Stimulated activated memory B cell treated with anti-CD40 and anti-IgM and Interleukin-4, amounts not matched to agents 10 μg/mL and 1 μg/mL and 100 μg/mL, for 72 hours (primary cell): ENCODE measurements around the gene P4HA2.
"Not testable (repeated sequence)": the region's sequence is repeated elsewhere in the genome, so short reads cannot be mapped to it uniquely, and the experiment has no call there.

Source experiments
- ATAC-seq: fragments of 150-1000 bp; cut with Tn5 transposase; 2 replicates; pipeline ENCODE4 v1.10.0; 2021
- H3K27ac Mint-ChIP-seq: one replicate; pipeline ENCODE4 v1.8.0; 2022; ENCODE audit warnings: mild to moderate bottlenecking, mixed read lengths
- H3K27me3 Mint-ChIP-seq: one replicate; pipeline ENCODE4 v1.8.0; 2022; ENCODE audit warnings: mixed read lengths
- H3K36me3 Mint-ChIP-seq: one replicate; pipeline ENCODE4 v1.8.0; 2022; ENCODE audit warnings: mixed read lengths
- H3K4me1 Mint-ChIP-seq: one replicate; pipeline ENCODE4 v1.8.0; 2022; ENCODE audit warnings: mixed read lengths
- H3K4me3 Mint-ChIP-seq: one replicate; pipeline ENCODE4 v1.8.0; 2022; ENCODE audit warnings: mild to moderate bottlenecking, moderate library complexity, mixed read lengths
- H3K9me3 Mint-ChIP-seq: one replicate; pipeline ENCODE4 v1.8.0; 2022; ENCODE audit warnings: mixed read lengths

P4HA2 gene

DNA sequence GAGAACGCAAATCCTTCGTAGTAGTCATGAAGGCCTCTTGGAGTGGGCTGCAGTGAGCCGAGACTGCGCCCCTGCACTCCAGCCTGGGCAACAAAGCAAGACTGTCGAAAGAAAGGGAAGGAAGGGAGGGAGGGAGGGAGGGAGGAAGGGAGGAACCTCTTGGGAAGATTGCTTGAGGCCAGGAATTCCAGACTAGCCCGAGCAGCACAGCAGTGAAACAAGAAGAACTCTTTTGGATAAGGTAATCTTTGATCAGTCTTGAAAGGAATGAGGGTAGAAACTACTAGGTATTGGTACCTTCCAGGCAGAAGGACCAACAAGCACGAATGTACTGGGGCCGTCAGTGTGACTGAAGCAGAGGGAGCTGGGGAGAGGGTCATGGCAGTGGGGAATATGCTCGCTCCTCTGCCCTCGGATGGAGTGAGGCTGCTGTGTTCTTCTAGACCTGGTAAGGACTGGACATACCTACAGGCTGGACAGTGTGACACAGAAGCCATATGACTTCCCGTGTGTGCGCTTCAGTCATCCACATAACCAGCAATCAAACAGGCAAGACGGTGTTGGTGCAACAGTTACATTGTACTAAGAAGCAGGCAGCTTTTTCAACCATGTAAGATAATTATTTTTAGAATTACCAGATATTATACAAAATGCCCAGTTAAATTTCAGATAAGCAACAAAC is 45.2 kb downstream of the P4HA2 start:
- Mint-ChIP-seq H3K27ac (no peak overlapping the region), H3K9me3 (peaks cover 3% of the 10 kb centered on the region), H3K4me1 (peaks cover 30% of the 10 kb centered on the region), H3K36me3 (no peaks in the 10 kb centered on the region), H3K27me3 (no peaks in the 10 kb centered on the region), H3K4me3 (no peak overlapping the region)
- no peak for ATAC-seq

DNA sequence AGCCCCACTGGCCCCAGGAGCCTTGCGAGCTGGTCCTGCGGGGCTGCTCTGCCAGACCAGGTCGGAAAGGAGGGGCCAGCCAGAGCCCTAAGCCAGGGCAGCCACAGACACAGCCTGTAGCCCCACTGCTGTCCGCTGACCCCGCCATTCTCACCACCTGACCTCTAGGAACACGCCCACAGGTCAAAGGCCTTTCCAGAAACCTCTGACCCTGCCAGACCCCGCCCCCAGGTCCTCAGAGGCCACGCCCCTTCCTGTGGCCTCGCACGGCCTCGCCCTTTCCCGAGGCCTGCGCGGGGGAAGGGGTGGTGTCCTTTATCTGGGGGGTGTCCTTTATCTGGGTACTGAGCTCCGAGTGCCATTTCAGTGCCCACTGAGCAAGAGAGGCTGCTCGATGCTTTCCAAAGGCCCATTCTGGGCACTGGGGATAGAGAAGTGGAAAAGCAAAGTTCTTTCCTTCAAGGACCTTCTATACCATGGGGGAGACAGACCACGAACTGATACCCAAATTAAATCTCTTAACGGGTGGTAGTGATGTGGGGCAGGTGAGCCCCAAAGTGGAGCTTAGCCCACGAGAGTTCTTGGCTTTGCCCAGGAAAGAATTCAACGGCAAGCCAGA is 46.5 kb downstream of the P4HA2 start:
- Mint-ChIP-seq H3K4me1 (peaks cover 44% of the 10 kb centered on the region), H3K4me3 (no peak overlapping the region), H3K27me3 (no peaks in the 10 kb centered on the region), H3K27ac (no peak overlapping the region), H3K9me3 (peaks cover 3% of the 10 kb centered on the region), H3K36me3 (no peaks in the 10 kb centered on the region)
- ATAC-seq: no peak

DNA sequence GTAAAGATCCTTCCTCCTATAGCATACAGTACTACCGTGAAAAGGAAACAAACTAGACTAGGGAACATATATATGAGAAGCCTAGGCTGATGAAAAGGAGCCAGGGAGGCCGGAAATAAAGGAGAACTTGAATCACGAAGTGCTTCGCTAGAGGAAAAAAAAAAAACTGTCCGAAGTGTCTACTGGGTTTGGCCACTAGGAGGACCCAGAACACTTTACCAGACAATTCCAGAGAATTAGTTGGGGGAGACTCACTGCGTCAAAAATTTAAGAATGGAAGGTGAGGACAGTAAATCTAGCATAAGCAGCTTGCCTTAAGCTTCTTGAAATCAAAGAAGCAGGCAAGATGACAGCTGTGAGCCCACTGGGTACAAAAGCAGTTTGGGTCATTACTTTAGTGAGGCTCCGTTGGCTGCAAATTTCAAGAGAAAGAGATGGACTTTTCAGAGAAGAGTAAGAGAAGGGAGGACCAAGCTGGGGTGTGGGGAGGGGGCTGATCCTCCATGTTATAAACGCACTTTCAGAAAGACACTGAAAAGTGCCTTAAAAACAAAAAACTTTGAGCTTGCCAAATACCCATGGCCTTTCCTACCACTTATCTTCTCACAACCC is 47.4 kb downstream of the P4HA2 start:
- no peak for ATAC-seq
- Mint-ChIP-seq H3K4me3 (no peak overlapping the region), H3K36me3 (no peaks in the 10 kb centered on the region), H3K4me1 (peaks cover 44% of the 10 kb centered on the region), H3K27ac (peak overlapping the region; percentile 63), H3K9me3 (peaks cover 3% of the 10 kb centered on the region), H3K27me3 (no peaks in the 10 kb centered on the region)

DNA sequence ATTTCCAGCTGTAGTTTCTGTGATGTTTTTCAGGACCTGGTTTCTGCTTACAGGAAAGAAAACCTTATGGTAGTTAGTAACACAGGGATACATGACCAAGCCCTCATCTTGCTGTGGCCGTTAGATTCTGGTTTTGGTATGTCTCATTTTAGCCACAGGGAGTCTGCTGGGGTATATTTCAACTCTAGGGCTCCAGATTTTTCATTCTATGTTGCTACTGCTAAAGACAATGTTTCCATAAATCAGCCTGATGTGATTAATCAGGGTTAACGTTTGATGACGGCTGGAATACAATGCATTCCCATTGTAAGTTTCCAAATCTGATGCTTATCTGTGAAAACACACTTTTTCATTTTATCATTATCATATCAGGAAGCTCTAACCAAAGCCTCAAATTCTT is 48.2 kb downstream of the P4HA2 start:
- peak overlapping the region; percentile 63 for H3K27ac Mint-ChIP-seq
- no peaks in the 10 kb centered on the region for H3K36me3 Mint-ChIP-seq
- H3K4me1 Mint-ChIP-seq: peaks cover 44% of the 10 kb centered on the region
- no peak overlapping the region for H3K4me3 Mint-ChIP-seq
- peaks cover 3% of the 10 kb centered on the region for H3K9me3 Mint-ChIP-seq
- H3K27me3 Mint-ChIP-seq: no peaks in the 10 kb centered on the region
- ATAC-seq: no peak

DNA sequence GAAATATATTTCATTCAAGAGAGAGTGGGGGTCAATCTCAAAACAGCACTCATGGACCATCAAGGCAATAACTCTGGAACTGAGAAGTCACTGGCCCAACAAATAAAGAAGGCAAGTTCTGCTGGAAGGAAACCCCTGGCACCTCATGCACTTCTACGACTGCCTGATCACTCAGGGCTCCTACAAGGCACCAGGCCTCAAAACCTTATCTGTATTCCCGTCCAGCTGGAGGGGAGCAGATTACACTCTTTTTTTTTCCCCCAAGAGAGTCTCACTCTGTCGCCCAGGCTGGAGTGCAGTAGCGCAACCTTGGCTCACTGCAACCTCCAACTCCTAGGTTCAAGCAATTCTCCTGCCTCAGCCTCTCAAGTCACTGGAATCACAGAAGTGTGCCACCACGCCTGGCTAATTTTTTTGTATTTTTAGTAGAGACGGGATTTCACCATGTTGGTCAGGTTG is 49.9 kb downstream of the P4HA2 start:
- peak overlapping the region; percentile 91 for H3K27ac Mint-ChIP-seq
- H3K4me3 Mint-ChIP-seq: no peak overlapping the region
- no peaks in the 10 kb centered on the region for H3K27me3 Mint-ChIP-seq
- H3K36me3 Mint-ChIP-seq: no peaks in the 10 kb centered on the region
- H3K4me1 Mint-ChIP-seq: peaks cover 44% of the 10 kb centered on the region
- ATAC-seq: no peak
- no peaks in the 10 kb centered on the region for H3K9me3 Mint-ChIP-seq

DNA sequence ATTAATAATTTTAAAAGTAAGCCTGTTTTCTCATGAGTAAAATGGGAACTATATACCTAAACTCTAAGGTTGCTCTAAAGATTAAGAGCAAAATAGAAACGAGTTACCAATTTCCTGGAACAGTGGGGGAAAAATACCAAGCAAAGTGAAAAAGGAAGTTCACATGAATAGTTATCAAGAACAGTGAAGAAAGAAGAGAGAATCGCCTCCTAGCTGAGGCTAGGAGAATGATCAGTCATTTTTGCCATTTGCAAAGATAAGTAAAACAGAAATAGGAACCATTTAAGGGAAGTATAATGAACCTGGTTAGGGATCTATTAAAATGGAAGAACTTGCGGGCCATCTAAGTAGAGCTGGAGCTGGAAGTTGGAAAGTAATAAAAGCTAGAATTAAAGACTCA is 50.7 kb downstream of the P4HA2 start:
- peak overlapping the region; percentile 59 for H3K4me3 Mint-ChIP-seq
- no peaks in the 10 kb centered on the region for H3K9me3 Mint-ChIP-seq
- peaks cover 44% of the 10 kb centered on the region for H3K4me1 Mint-ChIP-seq
- no peaks in the 10 kb centered on the region for H3K27me3 Mint-ChIP-seq
- H3K27ac Mint-ChIP-seq: peak overlapping the region; percentile 91
- no peaks in the 10 kb centered on the region for H3K36me3 Mint-ChIP-seq
- ATAC-seq: peak; percentile 87

DNA sequence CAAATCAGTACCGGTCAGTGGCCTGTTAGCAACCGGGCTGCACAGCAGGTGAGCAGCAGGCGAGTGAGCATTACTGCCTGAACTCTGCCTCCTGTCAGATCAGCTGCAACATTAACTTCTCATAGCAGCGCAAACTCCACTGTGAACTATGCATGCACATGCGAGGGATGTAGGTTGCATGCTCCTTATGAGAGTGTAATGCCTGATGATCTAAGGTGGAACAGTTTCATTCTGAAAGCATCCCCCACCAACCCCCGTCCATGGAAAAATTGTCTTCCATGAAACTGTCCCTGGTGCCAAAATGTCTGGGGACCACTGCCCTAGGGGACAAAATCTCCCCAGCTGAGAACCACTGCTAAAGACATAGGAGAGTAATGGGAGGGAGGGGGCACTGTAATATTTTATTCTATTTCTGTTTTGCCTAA is 51.1 kb downstream of the P4HA2 start:
- Mint-ChIP-seq H3K9me3 (peaks cover 1% of the 10 kb centered on the region), H3K27ac (peak overlapping the region; percentile 91), H3K27me3 (no peaks in the 10 kb centered on the region), H3K4me1 (peaks cover 44% of the 10 kb centered on the region), H3K4me3 (peak overlapping the region; percentile 59), H3K36me3 (no peaks in the 10 kb centered on the region)
- peak; percentile 73 for ATAC-seq

DNA sequence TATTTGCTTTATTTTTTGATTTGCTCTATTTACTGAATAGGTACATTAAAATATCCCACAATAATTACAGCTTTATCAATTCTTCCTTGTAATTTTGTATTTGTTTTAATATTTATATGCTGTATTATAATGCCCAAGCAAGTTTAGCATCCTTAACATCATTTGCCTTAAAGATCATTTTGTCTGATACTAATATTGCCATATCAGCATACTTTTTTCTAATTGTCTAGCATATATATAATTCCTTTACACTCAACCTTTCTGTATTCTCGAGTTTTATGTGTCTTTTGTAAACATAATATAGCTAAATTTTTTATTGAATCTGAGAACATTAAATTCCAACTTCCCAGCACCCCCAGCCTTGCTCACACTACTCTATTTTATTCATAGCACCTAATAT is 64.7 kb downstream of the P4HA2 start:
- peaks cover 7% of the 10 kb centered on the region for H3K27me3 Mint-ChIP-seq
- H3K9me3 Mint-ChIP-seq: peaks cover 9% of the 10 kb centered on the region
- no peak overlapping the region for H3K27ac Mint-ChIP-seq
- no peaks in the 10 kb centered on the region for H3K36me3 Mint-ChIP-seq
- ATAC-seq: no peak
- no peak overlapping the region for H3K4me3 Mint-ChIP-seq
- peaks cover 5% of the 10 kb centered on the region for H3K4me1 Mint-ChIP-seq

DNA sequence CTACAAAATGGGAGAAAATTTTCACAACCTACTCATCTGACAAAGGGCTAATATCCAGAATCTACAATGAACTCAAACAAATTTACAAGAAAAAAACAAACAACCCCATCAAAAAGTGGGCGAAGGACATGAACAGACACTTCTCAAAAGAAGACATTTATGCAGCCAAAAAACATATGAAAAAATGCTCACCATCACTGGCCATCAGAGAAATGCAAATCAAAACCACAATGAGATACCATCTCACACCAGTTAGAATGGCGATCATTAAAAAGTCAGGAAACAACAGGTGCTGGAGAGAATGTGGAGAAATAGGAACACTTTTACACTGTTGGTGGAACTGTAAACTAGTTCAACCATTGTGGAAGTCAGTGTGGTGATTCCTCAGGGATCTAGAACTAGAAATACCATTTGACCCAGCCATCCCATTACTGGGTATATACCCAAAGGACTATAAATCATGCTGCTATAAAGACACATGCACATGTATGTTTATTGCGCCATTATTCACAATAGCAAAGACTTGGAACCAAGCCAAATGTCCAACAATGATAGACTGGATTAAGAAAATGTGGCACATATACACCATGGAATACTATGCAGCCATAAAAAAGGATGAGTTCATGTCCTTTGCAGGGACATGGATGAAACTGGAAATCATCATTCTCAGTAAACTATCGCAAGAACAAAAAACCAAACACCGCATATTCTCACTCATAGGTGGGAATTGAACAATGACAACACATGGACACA is 65.9 kb downstream of the P4HA2 start:
- not testable (repeated sequence) for H3K4me3 Mint-ChIP-seq, H3K27ac Mint-ChIP-seq, H3K9me3 Mint-ChIP-seq, H3K36me3 Mint-ChIP-seq, H3K4me1 Mint-ChIP-seq, H3K27me3 Mint-ChIP-seq, ATAC-seq

DNA sequence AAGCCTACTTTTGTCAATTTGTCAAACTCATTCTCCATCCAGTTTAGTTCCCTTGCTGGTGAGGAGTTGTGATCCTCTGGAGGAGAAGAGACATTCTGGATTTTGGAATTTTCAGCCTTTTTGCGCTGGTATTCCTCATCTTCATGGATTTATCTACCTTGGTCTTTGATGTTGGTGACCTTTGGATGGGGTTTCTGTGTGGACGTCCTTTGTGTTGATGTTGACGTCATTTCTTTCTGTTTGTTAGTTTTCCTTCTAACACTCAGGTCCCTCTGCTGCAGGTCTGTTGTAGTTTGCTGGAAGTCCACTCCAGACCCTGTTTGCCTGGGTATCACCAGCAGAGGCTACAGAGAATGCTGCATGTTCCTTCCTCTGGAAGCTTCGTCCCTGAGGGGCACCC is 71.2 kb downstream of the P4HA2 start:
- H3K4me1 Mint-ChIP-seq: no peaks in the 10 kb centered on the region
- no peak for ATAC-seq
- no peak overlapping the region for H3K4me3 Mint-ChIP-seq
- peaks cover 7% of the 10 kb centered on the region for H3K36me3 Mint-ChIP-seq
- peaks cover 21% of the 10 kb centered on the region for H3K9me3 Mint-ChIP-seq
- H3K27ac Mint-ChIP-seq: no peak overlapping the region
- peaks cover 20% of the 10 kb centered on the region for H3K27me3 Mint-ChIP-seq

DNA sequence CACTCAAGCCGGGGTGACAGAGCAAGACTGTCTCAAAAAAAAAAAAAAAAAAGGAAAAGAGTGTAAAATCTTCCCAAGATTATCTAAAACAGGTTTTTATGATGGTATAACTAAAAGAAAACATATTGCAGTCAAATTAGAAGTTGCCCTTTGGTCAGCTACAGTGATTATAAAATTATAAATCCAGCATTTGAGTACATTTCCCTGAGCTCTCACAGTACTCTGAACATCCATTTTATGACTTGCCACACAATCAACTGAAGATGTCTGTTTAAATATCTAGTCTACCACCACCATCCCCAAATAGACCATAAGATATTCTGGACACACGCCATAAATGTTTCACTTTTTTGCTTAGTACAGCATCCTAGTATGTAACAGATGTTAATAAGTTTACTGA is 77.1 kb downstream of the P4HA2 start:
- H3K27me3 Mint-ChIP-seq: peaks cover 22% of the 10 kb centered on the region
- H3K9me3 Mint-ChIP-seq: peaks cover 16% of the 10 kb centered on the region
- H3K27ac Mint-ChIP-seq: no peak overlapping the region
- no peak overlapping the region for H3K4me3 Mint-ChIP-seq
- no peaks in the 10 kb centered on the region for H3K4me1 Mint-ChIP-seq
- no peak for ATAC-seq
- H3K36me3 Mint-ChIP-seq: peaks cover 7% of the 10 kb centered on the region

DNA sequence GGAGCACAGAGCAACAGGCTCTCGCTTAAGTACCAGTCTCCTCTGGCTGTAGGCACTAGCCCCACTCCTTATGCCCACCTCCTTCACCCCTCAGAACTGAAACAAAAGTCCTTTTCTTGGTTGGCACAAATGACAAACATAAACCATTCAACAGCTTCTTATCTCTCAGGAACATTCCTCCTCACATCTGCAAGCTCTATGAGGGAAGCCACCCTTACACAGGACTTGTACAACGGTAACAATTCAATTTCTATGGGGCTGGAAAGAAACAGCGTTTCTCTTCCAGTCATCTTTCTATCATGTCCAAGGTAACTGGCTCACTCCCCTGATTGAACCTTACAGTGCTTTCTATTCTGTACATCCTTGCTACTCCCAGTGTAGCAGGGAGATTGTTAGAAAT is 80.0 kb downstream of the P4HA2 start:
- no peak for ATAC-seq
- peaks cover 6% of the 10 kb centered on the region for H3K36me3 Mint-ChIP-seq
- peaks cover 10% of the 10 kb centered on the region for H3K27me3 Mint-ChIP-seq
- no peak overlapping the region for H3K27ac Mint-ChIP-seq
- H3K4me1 Mint-ChIP-seq: no peaks in the 10 kb centered on the region
- H3K4me3 Mint-ChIP-seq: no peak overlapping the region
- H3K9me3 Mint-ChIP-seq: peaks cover 19% of the 10 kb centered on the region

DNA sequence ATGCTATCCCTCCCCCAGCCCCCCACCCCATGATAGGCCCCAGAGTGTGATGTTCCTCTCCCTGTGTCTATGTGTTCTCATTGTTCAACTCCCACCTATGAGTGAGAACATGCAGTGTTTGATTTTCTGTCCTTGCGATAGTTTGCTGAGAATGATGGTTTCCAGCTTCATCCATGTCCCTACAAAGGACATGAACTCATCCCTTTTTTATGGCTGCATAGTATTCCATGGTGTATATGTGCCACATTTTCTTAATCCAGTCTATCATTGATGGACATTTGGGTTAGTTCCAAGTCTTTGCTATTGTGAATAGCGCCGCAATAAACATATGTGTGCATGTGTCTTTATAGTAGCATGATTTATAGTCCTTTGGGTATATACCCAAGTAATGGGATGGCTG is 82.3 kb downstream of the P4HA2 start:
- not testable (repeated sequence) for ATAC-seq, H3K36me3 Mint-ChIP-seq, H3K4me3 Mint-ChIP-seq, H3K27me3 Mint-ChIP-seq, H3K4me1 Mint-ChIP-seq, H3K27ac Mint-ChIP-seq
- H3K9me3 Mint-ChIP-seq: peaks cover 24% of the 10 kb centered on the region

DNA sequence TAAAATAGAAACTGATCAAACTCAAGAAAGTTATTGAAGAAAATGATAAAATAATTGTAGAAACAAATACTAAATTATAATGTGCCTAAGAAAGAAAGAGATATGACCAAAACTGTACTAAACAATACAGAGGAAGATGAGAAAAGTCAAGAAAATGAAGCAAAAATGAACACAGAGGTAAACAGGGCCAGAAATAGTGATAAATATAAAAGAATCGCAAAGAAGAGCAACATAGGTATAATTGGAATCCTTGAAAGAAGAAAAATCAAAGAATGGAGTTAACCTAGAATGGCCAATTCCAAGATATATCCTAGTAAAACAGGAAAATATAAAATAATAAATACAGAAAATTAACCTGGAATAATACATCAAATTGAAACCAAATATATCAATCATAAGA is 84.5 kb downstream of the P4HA2 start:
- Mint-ChIP-seq H3K27me3 (peaks cover 10% of the 10 kb centered on the region), H3K36me3 (peaks cover 6% of the 10 kb centered on the region), H3K4me1 (no peaks in the 10 kb centered on the region), H3K9me3 (peaks cover 36% of the 10 kb centered on the region), H3K4me3 (no peak overlapping the region), H3K27ac (no peak overlapping the region)
- no peak for ATAC-seq

DNA sequence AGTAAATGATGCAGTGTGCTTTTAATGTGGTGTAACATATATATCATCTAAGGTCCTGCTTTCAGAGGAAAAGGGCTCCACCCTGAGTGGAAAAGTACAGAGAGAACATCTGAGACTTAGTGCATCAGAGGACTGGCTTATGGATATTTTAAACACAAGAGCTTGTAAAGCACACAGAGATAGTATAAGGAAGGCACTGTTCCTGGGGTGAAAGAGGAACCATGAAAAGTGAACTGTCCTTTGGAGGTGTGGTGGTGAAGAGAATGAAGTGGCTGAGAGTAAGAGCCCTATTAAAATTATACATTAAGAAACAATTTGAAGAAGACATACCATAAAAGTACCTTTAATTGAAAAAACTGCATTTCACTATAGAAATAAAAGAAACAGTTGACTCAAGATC is 85.2 kb downstream of the P4HA2 start:
- Mint-ChIP-seq H3K4me1 (no peaks in the 10 kb centered on the region), H3K27me3 (peaks cover 10% of the 10 kb centered on the region), H3K36me3 (peaks cover 6% of the 10 kb centered on the region), H3K4me3 (no peak overlapping the region), H3K27ac (no peak overlapping the region), H3K9me3 (peaks cover 36% of the 10 kb centered on the region)
- ATAC-seq: peak; percentile 58
